Activated CD8-positive, alpha-beta T cell treated with anti-CD3 and anti-CD28 coated beads for 36 hours (primary cell): Measurements from ENCODE around the gene ITCH. TPM values are rescaled to one million over a fixed set of nuclear protein-coding genes. Genes with fewer than 3 reads are reported as not detected.

Source experiments
- ATAC-seq: fragments of 200-7000 bp; cut with Tn5 transposase; one replicate; pipeline ENCODE4 v1.10.0; 2021; ENCODE audit warnings: mild to moderate bottlenecking, moderate library complexity
- CTCF ChIA-PET: fragments of 350-600 bp; sonication (Branson Sonifier 250); formaldehyde crosslinking; loops from one replicate; lab custom pipeline; 2021; ENCODE audit warnings: antibody characterized with exemption; lab: Charles Lee
- POLR2A ChIA-PET: fragments of 350-600 bp; sonication (Branson Sonifier 250); formaldehyde crosslinking; loops from one replicate; lab custom pipeline; 2021; ENCODE audit warnings: antibody characterized with exemption; lab: Charles Lee
- DNase-seq: peaks from one replicate; pipeline ENCODE4 v3.0.0-alpha.2; 2020
- H3K27ac Mint-ChIP-seq: one replicate; pipeline ENCODE4 v1.8.0; 2021; ENCODE audit warnings: mild to moderate bottlenecking, mixed read lengths
- H3K27me3 Mint-ChIP-seq: one replicate; pipeline ENCODE4 v1.8.0; 2021; ENCODE audit warnings: mixed read lengths
- H3K36me3 Mint-ChIP-seq: one replicate; pipeline ENCODE4 v1.8.0; 2021; ENCODE audit warnings: low read depth, mixed read lengths
- H3K4me1 Mint-ChIP-seq: one replicate; pipeline ENCODE4 v1.8.0; 2021; ENCODE audit warnings: low read depth, mixed read lengths
- H3K4me3 Mint-ChIP-seq: one replicate; pipeline ENCODE4 v1.8.0; 2021; ENCODE audit warnings: mild to moderate bottlenecking, moderate library complexity, mixed read lengths
- H3K9me3 Mint-ChIP-seq: one replicate; pipeline ENCODE4 v1.8.0; 2021; ENCODE audit warnings: mixed read lengths
- CTCF ChIP-seq: fragments of 200-600 bp; IDR thresholded peaks from one replicate; pipeline ENCODE4 v1.8.0; 2022; ENCODE audit warnings: antibody characterized with exemption, mild to moderate bottlenecking
- intact Hi-C: fragments of 100-400 bp; cut with micrococcal nuclease; formaldehyde crosslinking; loops from one replicate; pipeline ENCODE4 v1.10.0; 2022
- total RNA-seq, 2 experiments: library from RNA; stranded (reverse); gene quantifications; one replicate each; pipeline ENCODE4 v1.2.3, GENCODE V29; 2021

ITCH gene
- total RNA-seq, 2 experiments from 2014 or later: 46.0 to 51.8 TPM

GRCh38 chr20:34443546-34443945 lies 80.5 kb downstream of the ITCH start:
- CTCF ChIA-PET: interaction anchor here (1.6 kb wide), 1 partner anchor 131 kb away, joined by 10 read pairs; no protein-coding TSS in a partner anchor
- no peaks in the 10 kb centered on the region for H3K27me3 Mint-ChIP-seq
- no peak overlapping the region for H3K27ac Mint-ChIP-seq
- peaks cover 29% of the 10 kb centered on the region for H3K36me3 Mint-ChIP-seq
- H3K4me3 Mint-ChIP-seq: no peak overlapping the region
- no peak for TF ChIP-seq CTCF
- H3K9me3 Mint-ChIP-seq: no peaks in the 10 kb centered on the region
- intact Hi-C loops: no loop called here
- POLR2A ChIA-PET: no interaction called here
- ATAC-seq (no peak), DNase-seq (no peak)
- peaks cover 5% of the 10 kb centered on the region for H3K4me1 Mint-ChIP-seq

GRCh38 chr20:34445177-34446065 lies 82.3 kb downstream of the ITCH start:
- POLR2A ChIA-PET: no interaction called here
- peaks cover 14% of the 10 kb centered on the region for H3K4me1 Mint-ChIP-seq

GRCh38 chr20:34448517-34448916 lies 85.4 kb downstream of the ITCH start:
- Mint-ChIP-seq H3K4me3 (no peak overlapping the region), H3K27me3 (no peaks in the 10 kb centered on the region), H3K36me3 (peaks cover 31% of the 10 kb centered on the region), H3K27ac (peak overlapping the region; percentile 30), H3K9me3 (no peaks in the 10 kb centered on the region), H3K4me1 (peaks cover 14% of the 10 kb centered on the region)
- ChIA-PET CTCF (interaction anchor here (4.9 kb wide), 1 partner anchor 136 kb away, joined by 33 read pairs; no protein-coding TSS in a partner anchor), POLR2A (no interaction called here)
- no peak for TF ChIP-seq CTCF
- DNase-seq (no peak), ATAC-seq (no peak)
- intact Hi-C loops: no loop called here

More at GRCh38 chr20:34445177-34446065, 82.3 kb downstream of the ITCH start:
- no peak for DNase-seq
- H3K27ac Mint-ChIP-seq: no peak overlapping the region
- intact Hi-C loops: no loop called here
- ATAC-seq: no peak
- peaks cover 34% of the 10 kb centered on the region for H3K36me3 Mint-ChIP-seq
- TF ChIP-seq CTCF: no peak
- H3K4me3 Mint-ChIP-seq: no peak overlapping the region
- H3K27me3 Mint-ChIP-seq: no peaks in the 10 kb centered on the region
- H3K9me3 Mint-ChIP-seq: no peaks in the 10 kb centered on the region
- CTCF ChIA-PET: interaction anchor here (1.2 to 2.6 kb wide), 2 partner anchors 10 to 133 kb away, joined by 4 to 9 read pairs; no protein-coding TSS in a partner anchor

- ChIA-PET POLR2A (interaction anchor here (0.6 kb wide), 1 partner anchor 175 kb away, joined by 4 read pairs; no protein-coding TSS in a partner anchor), CTCF (interaction anchor here (0.9 to 4.9 kb wide), 4 partner anchors 67 to 258 kb away, joined by 3 to 33 read pairs (median 4); partner anchors contain the start of gene DYNLRB1)
- no peak overlapping the region for H3K4me3 Mint-ChIP-seq
- DNase-seq (no peak), ATAC-seq (no peak)
- peak overlapping the region; percentile 58 for H3K27ac Mint-ChIP-seq
- peaks cover 14% of the 10 kb centered on the region for H3K4me1 Mint-ChIP-seq
- no peaks in the 10 kb centered on the region for H3K9me3 Mint-ChIP-seq
- intact Hi-C loops: no loop called here
- TF ChIP-seq CTCF: no peak
- no peaks in the 10 kb centered on the region for H3K27me3 Mint-ChIP-seq
- peaks cover 26% of the 10 kb centered on the region for H3K36me3 Mint-ChIP-seq
Observed at GRCh38 chr20:34449674-34450592, 86.9 kb downstream of the ITCH start.
